T-cell (primary cell): ENCODE results near the gene LBR. TPM values are rescaled to one million over a fixed set of nuclear protein-coding genes. Genes with fewer than 3 reads are reported as not detected.
A peak's percentile ranks its signal among the peaks of the same experiment; 100 is the strongest.

ENCODE experiments used
- ATAC-seq, 4 experiments: fragments of 200-7000 bp in 3 of 4; fragments of 150-1000 bp in 1 of 4; cut with Tn5 transposase; replicated peaks in 1 of 4; 1 replicate in 3 of 4; 2 replicates in 1 of 4; pipeline ENCODE4 v1.10.0; 2021; ENCODE audit warnings: moderate library complexity in 3 of 4, mild to moderate bottlenecking in 2 of 4, moderate number of reproducible peaks in 1 of 4
- CTCF ChIA-PET, 2 donors: fragments of 300-600 bp; sonication (Branson Sonifier 250); formaldehyde crosslinking; loops; one replicate each; lab custom pipeline; 2022; ENCODE audit warnings: antibody characterized with exemption in 2 of 2; lab: Charles Lee
- POLR2A ChIA-PET, 2 donors: fragments of 300-600 bp; sonication (Branson Sonifier 250); formaldehyde crosslinking; loops; one replicate each; lab custom pipeline; 2022; ENCODE audit warnings: antibody characterized with exemption in 2 of 2; lab: Charles Lee
- DNase-seq, 35 experiments: peaks; one replicate each; pipeline versions ENCODE4 v3.0.0 to v3.0.0-alpha.2; 2013 to 2023
- H3K27ac ChIP-seq: one replicate; pipeline ENCODE4 v1.5.1; 2013; ENCODE audit warnings: low read length
- H3K27me3 ChIP-seq, 2 experiments: replicated peaks in 1 of 2; 1 replicate in 1 of 2; 2 replicates in 1 of 2; pipeline versions ENCODE4 v1.6.1 to v1.7.0; 2013; ENCODE audit warnings: low read length in 1 of 2, mixed read lengths in 1 of 2; ENCODE audit not compliant: control insufficient read depth in 2 of 2, insufficient read depth in 2 of 2; ENCODE audit errors: extremely low read depth in 1 of 2
- H3K36me3 ChIP-seq, 2 donors: 1 replicate in 1 of 2; 2 replicates in 1 of 2; pipeline versions ENCODE4 v1.6.1 to v1.7.0; 2013; ENCODE audit warnings: low read length in 1 of 2; ENCODE audit not compliant: control insufficient read depth in 2 of 2, insufficient read depth in 1 of 2; ENCODE audit errors: extremely low read depth in 1 of 2
- H3K4me1 ChIP-seq, 2 experiments: 1 replicate in 1 of 2; 2 replicates in 1 of 2; pipeline versions ENCODE4 v1.6.1 to v1.7.0; 2013; ENCODE audit warnings: low read length in 2 of 2, mixed read lengths in 1 of 2; ENCODE audit not compliant: insufficient read depth in 2 of 2, control insufficient read depth in 1 of 2; ENCODE audit errors: extremely low read depth in 1 of 2
- H3K4me3 ChIP-seq, 2 donors: 1 replicate in 1 of 2; 2 replicates in 1 of 2; pipeline versions ENCODE4 v1.5.1 to v1.7.0; 2013; ENCODE audit warnings: mild to moderate bottlenecking in 2 of 2, low read length in 1 of 2, moderate library complexity in 1 of 2; ENCODE audit not compliant: control insufficient read depth in 1 of 2; ENCODE audit errors: extremely low read depth in 1 of 2
- H3K9me3 ChIP-seq: 2 replicates; pipeline ENCODE4 v1.7.0; 2013
- H3K27ac Mint-ChIP-seq, 2 donors: one replicate each; pipeline ENCODE4 v1.8.0; 2020 to 2021; ENCODE audit warnings: mild to moderate bottlenecking in 2 of 2, mixed read lengths in 2 of 2
- H3K27me3 Mint-ChIP-seq, 2 donors: one replicate each; pipeline ENCODE4 v1.8.0; 2021 to 2022; ENCODE audit warnings: mixed read lengths in 2 of 2
- H3K36me3 Mint-ChIP-seq: one replicate; pipeline ENCODE4 v1.8.0; 2021; ENCODE audit warnings: mixed read lengths
- H3K4me1 Mint-ChIP-seq, 3 donors: one replicate each; pipeline ENCODE4 v1.8.0; 2020 to 2022; ENCODE audit warnings: mixed read lengths in 3 of 3, mild to moderate bottlenecking in 1 of 3
- H3K4me3 Mint-ChIP-seq, 3 donors: one replicate each; pipeline ENCODE4 v1.8.0; 2020 to 2022; ENCODE audit warnings: mild to moderate bottlenecking in 3 of 3, mixed read lengths in 3 of 3, moderate library complexity in 3 of 3
- H3K9me3 Mint-ChIP-seq, 3 donors: one replicate each; pipeline ENCODE4 v1.8.0; 2020 to 2022; ENCODE audit warnings: mixed read lengths in 3 of 3
- WGBS: methylation state at CpG from one replicate; pipeline ENCODE4 v1.1.5; 2013; ENCODE audit warnings: missing lambda C conversion rate; ENCODE audit not compliant: insufficient coverage; 5-methylcytosine and 5-hydroxymethylcytosine counted together
- total RNA-seq, 35 experiments: library from RNA in 6 of 35; stranded (reverse) in 6 of 35; fragments of 120-200 nt in 1 of 35; gene quantifications; one replicate each; pipeline versions ENCODE4 v1.2.1 to v1.2.4 and lab custom pipeline; 2013 to 2026

The LBR gene
- total RNA-seq, 5 donors from 2014 or later (not counting 1 experiment from before 2014, with no cell fraction given), result 105 to 142 (median 118) TPM

DNA sequence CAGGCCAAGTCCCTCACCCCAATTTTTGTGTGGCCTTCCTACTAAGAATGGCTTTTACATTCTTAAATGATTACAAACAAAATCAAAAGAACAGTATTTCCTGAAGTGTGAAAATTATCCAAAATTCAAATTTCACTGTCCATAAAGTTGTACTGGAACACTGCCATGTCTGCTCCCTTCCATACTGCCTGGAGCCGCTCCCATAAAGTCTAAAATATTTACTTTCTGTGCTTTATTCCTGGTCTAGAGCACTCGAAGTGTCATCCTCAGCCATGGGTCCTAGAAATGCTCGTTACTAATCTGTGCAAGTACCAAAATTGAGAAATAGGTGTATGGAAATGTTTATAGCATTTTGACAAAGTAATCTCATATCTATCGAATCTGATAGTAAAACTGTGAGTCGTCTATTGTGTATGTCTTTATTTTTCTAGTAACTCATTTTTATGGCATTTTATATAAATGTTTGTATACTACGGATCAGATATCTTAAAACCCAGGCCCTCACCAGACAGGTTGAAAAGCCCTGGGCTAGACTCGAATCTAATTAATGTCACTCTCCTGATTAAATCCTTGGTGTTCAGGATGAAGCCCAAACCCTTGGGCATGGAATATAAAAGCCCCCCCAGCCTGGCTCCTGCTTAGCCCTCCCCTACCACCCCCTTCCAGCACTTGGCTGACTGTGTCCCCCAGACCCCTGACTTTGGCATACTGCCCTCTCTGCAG is 4.9 kb downstream of the LBR start:
- ATAC-seq, result no peak
- Mint-ChIP-seq H3K4me3 (peak overlapping the region in 1 of 3 donors; percentile 90), H3K27ac (peak overlapping the region; percentile 8 to 30)

DNA sequence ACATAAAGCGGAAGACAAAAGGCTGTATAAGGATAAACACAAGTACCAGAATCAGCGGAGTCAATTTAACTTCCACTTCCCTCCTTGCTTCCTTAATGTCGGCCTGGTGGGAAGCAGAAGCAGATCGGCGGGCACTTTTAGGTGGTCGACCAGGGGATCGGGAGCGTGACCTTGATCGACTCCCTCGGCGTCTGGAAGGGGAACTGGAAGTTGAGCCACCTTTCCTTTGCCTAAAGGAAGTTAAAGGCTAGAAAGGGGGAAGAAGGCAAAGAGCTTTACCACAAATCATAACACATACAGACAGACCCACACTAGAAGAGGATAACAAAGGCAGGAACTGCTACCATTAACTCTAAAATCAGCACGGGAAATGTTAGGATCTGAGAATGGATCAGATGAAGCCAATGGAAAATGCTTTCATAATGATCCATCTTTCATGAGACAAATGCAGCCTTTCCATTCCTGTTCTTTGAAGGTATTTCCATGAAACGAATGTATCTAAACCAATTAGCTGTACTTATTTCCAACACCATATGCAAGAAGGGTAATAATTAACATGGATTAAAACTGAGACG is 5.7 kb downstream of the LBR start:
- Mint-ChIP-seq H3K36me3 (peaks cover 32% of the 10 kb centered on the region), H3K4me1 (peaks cover 61 to 67% (median 65%) of the 10 kb centered on the region in 3 donors), H3K4me3 (no peak overlapping the region), H3K9me3 (no peaks in the 10 kb centered on the region), H3K27me3 (no peaks in the 10 kb centered on the region), H3K27ac (peak overlapping the region; percentile 19 to 25)
- WGBS, result no CpG with 5 or more reads among the region's 14 CpGs
- H3K27ac ChIP-seq, result no peak overlapping the region
- no peaks in the 10 kb centered on the region for H3K27me3 ChIP-seq
- peaks cover 26 to 40% of the 10 kb centered on the region in 2 experiments for H3K4me1 ChIP-seq
- ChIA-PET CTCF (interaction anchor here (0.6 to 0.7 kb wide), 2 partner anchors 9 to 1164 kb away, joined by 4 read pairs; no protein-coding TSS in a partner anchor), POLR2A (no interaction called here)
- no peak overlapping the region for H3K4me3 ChIP-seq
- peaks cover 6 to 48% of the 10 kb centered on the region in 2 donors for H3K36me3 ChIP-seq
- no peak for DNase-seq
- H3K9me3 ChIP-seq, result no peaks in the 10 kb centered on the region
- ATAC-seq, result no peak

More for the DNA sequence above, 4.9 kb downstream of the LBR start:
- H3K4me1 ChIP-seq, result peaks cover 26 to 41% of the 10 kb centered on the region in 2 experiments
- Mint-ChIP-seq H3K4me1 (peaks cover 58 to 65% (median 64%) of the 10 kb centered on the region in 3 donors), H3K27me3 (no peaks in the 10 kb centered on the region), H3K36me3 (peaks cover 26% of the 10 kb centered on the region), H3K9me3 (no peaks in the 10 kb centered on the region)
- peaks cover 6 to 40% of the 10 kb centered on the region in 2 donors for H3K36me3 ChIP-seq
- ChIA-PET POLR2A (no interaction called here), CTCF (interaction anchor here in 1 of 2 donors (0.6 kb wide), 2 partner anchors 545 to 1163 kb away, joined by 4 to 5 read pairs; no protein-coding TSS in a partner anchor)
- no peaks in the 10 kb centered on the region for H3K27me3 ChIP-seq
- DNase-seq, result no peak
- no peaks in the 10 kb centered on the region for H3K9me3 ChIP-seq
- no peak overlapping the region for H3K27ac ChIP-seq
- WGBS, result 80% methylated on average over 1 of the region's 7 CpGs
- H3K4me3 ChIP-seq, result no peak overlapping the region

DNA sequence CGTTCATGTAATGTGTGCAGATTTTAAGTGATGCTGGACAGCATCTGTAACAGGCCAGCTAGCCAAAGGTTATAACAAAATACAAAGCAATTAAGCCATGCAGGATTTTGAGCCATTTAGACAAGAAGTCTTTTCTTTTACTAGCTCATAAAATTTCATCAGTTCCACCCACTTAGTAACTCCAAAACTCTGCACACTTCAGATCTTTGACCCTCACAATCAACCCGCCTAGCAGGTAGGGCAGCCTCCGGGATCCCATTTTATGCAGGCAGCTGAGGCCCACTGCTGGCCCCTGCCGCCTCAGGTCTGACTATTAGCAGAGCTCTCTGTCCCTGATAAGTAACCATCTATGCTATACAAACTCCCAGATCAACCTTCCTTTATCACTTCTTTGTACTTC is 9.2 kb downstream of the LBR start:
- Mint-ChIP-seq H3K9me3 (no peaks in the 10 kb centered on the region), H3K27ac (no peak overlapping the region), H3K27me3 (no peaks in the 10 kb centered on the region), H3K4me3 (no peak overlapping the region), H3K4me1 (peaks cover 37 to 41% (median 40%) of the 10 kb centered on the region in 3 donors), H3K36me3 (peaks cover 58% of the 10 kb centered on the region)
- ChIA-PET POLR2A (no interaction called here), CTCF (interaction anchor here in 1 of 2 donors (0.5 kb wide), 1 partner anchor 955 kb away, joined by 4 read pairs; no protein-coding TSS in a partner anchor)
- Histone ChIP-seq H3K27ac (no peak overlapping the region), H3K36me3 (peaks cover 10 to 78% of the 10 kb centered on the region in 2 donors), H3K9me3 (no peaks in the 10 kb centered on the region), H3K4me3 (no peak overlapping the region), H3K4me1 (peaks cover 2 to 9% of the 10 kb centered on the region in 2 experiments), H3K27me3 (no peaks in the 10 kb centered on the region)
- DNase-seq (no peak), ATAC-seq (no peak)
- WGBS, result 95% methylated on average over 3 of the region's 4 CpGs

DNA sequence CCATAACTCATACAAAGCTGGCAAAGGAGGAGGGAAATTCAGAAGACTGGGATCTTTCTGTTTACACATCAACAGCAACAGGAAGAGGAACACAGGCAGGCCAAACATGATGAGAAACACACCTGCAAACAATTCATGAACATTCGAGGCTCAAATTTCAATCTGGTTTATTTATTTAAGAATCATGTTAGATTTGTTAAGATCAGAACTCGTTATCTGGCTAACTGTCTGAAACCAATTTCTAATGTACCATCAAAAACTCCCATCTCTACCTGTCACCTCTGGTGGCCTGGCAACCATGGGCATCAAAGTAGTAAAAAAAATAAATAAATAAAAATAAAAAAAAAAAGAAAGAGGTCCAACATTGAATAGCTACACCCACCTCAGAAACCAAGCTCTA is 9.8 kb downstream of the LBR start:
- DNase-seq (no peak), ATAC-seq (no peak)
- Mint-ChIP-seq H3K4me1 (peaks cover 31 to 36% (median 35%) of the 10 kb centered on the region in 3 donors), H3K27ac (no peak overlapping the region), H3K27me3 (no peaks in the 10 kb centered on the region), H3K36me3 (peaks cover 58% of the 10 kb centered on the region), H3K9me3 (no peaks in the 10 kb centered on the region), H3K4me3 (no peak overlapping the region)
- no peaks in the 10 kb centered on the region for H3K27me3 ChIP-seq
- H3K36me3 ChIP-seq, result peaks cover 10 to 78% of the 10 kb centered on the region in 2 donors
- no peaks in the 10 kb centered on the region for H3K9me3 ChIP-seq
- peaks cover 0 to 4% of the 10 kb centered on the region in 2 experiments for H3K4me1 ChIP-seq
- CTCF ChIA-PET, result interaction anchor here in 1 of 2 donors (0.5 kb wide), 1 partner anchor 955 kb away, joined by 4 read pairs; no protein-coding TSS in a partner anchor
- H3K4me3 ChIP-seq, result no peak overlapping the region
- no peak overlapping the region for H3K27ac ChIP-seq
- POLR2A ChIA-PET, result no interaction called here
- WGBS, result no CpG with 5 or more reads among the region's 2 CpGs

DNA sequence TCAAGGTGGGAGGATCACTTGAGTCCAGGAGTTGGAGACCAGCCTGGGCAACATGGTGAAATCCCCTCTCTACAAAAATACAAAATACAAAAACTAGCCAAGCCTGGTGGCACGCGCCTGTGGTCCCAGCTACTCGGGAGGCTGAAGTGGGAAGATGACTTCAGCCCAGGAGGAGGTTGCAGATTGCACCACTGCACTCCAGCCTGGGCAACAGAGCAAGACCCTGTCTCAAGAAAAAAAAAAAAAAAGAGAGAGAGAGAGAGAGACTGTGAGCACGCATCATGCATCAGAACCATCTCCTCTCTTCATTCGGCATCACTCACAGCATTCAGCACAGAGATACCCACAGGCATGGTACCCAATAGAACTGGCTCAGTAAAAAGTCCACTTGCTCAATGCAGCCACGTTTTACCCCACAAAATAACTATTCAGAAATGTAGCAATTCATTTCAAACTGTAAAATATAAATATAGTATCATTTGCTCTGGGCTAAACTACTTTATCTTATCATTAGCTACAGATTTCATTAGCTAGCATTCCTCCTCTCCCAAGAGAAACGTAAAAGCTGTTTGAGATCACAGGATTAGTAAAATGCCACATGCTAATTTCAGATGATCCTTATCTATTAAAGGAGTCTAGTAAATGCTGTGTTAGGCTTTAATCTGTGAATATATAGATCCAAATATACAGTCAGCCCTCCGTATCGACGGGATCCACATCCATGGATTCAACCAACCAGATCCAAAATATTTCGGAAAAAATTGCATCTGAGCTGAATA is 11.7 kb downstream of the LBR start:
- DNase-seq (no peak), ATAC-seq (no peak)
- CTCF ChIA-PET, result interaction anchor here in 1 of 2 donors (0.7 kb wide), 1 partner anchor 559 kb away, joined by 3 read pairs; no protein-coding TSS in a partner anchor
- Histone ChIP-seq H3K4me3 (no peak overlapping the region), H3K36me3 (peaks cover 14 to 87% of the 10 kb centered on the region in 2 donors), H3K27me3 (no peaks in the 10 kb centered on the region), H3K27ac (no peak overlapping the region), H3K4me1 (no peaks in the 10 kb centered on the region), H3K9me3 (no peaks in the 10 kb centered on the region)
- Mint-ChIP-seq H3K27ac (no peak overlapping the region), H3K9me3 (no peaks in the 10 kb centered on the region), H3K4me1 (peaks cover 15 to 21% (median 21%) of the 10 kb centered on the region in 3 donors), H3K36me3 (peaks cover 68% of the 10 kb centered on the region), H3K27me3 (no peaks in the 10 kb centered on the region), H3K4me3 (no peak overlapping the region)
- POLR2A ChIA-PET, result interaction anchor here in 1 of 2 donors (1.5 kb wide), 1 partner anchor 10 kb away, joined by 3 read pairs; no protein-coding TSS in a partner anchor
- no CpG with 5 or more reads among the region's 11 CpGs for WGBS

DNA sequence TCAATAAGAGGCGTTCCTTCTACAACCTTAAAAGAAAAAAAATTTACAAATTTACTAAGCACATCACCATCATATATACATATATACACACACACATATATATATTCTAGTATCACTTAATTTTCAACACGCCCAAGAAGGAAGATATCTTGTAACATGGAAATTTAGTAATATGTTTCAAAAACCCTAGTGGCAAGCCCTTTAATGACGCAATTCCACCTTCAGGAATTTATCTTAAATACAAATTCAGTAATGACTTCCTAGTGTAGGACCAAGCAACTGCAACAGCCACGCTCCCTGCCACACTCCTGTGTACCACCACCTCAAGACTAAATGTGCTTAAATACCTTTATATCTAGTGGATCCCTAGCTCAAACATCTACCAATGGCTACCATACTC is 12.5 kb downstream of the LBR start:
- Histone ChIP-seq H3K36me3 (peaks cover 14 to 89% of the 10 kb centered on the region in 2 donors), H3K4me3 (no peak overlapping the region), H3K27ac (no peak overlapping the region), H3K27me3 (no peaks in the 10 kb centered on the region), H3K4me1 (no peaks in the 10 kb centered on the region), H3K9me3 (no peaks in the 10 kb centered on the region)
- Mint-ChIP-seq H3K27me3 (no peaks in the 10 kb centered on the region), H3K36me3 (peaks cover 70% of the 10 kb centered on the region), H3K4me3 (no peak overlapping the region), H3K27ac (no peak overlapping the region), H3K9me3 (no peaks in the 10 kb centered on the region), H3K4me1 (peaks cover 15 to 20% (median 20%) of the 10 kb centered on the region in 3 donors)
- ChIA-PET POLR2A (interaction anchor here in 1 of 2 donors (0.6 kb wide), 1 partner anchor 1000 kb away, joined by 5 read pairs; no protein-coding TSS in a partner anchor), CTCF (interaction anchor here in 1 of 2 donors (1.0 kb wide), 1 partner anchor 11 kb away, joined by 3 read pairs; no protein-coding TSS in a partner anchor)
- no peak for DNase-seq
- no peak for ATAC-seq
- 86% methylated on average over 1 of the region's 4 CpGs for WGBS
